SJSA1 (cell line): ENCODE data around the gene ARL8A. TPM values are rescaled to one million over a fixed set of nuclear protein-coding genes. Genes with fewer than 3 reads are reported as not detected.
"Not testable (repeated sequence)": the region's sequence is repeated elsewhere in the genome, so short reads cannot be mapped to it uniquely, and the experiment has no call there.

Experiments
- DNase-seq, 2 experiments: peaks; one replicate each; pipeline ENCODE4 v3.0.0-alpha.2; 2015 to 2020; ENCODE audit warnings: low spot score in 2 of 2, low read depth in 1 of 2
- H3K27ac ChIP-seq: fragments of 250-450 bp; sonication (Bioruptor Pico); 2 replicates; pipeline ENCODE4 v1.5.1; 2020; ENCODE audit warnings: mild to moderate bottlenecking, moderate library complexity
- H3K27me3 ChIP-seq: fragments of 250-450 bp; sonication (Bioruptor Pico); replicated peaks from 2 replicates; pipeline ENCODE4 v1.5.1; 2020; ENCODE audit warnings: mild to moderate bottlenecking, moderate library complexity
- H3K36me3 ChIP-seq: fragments of 250-450 bp; sonication (Bioruptor Pico); 2 replicates; pipeline ENCODE4 v1.5.1; 2020; ENCODE audit warnings: mild to moderate bottlenecking
- H3K4me1 ChIP-seq: fragments of 250-450 bp; sonication (Bioruptor Pico); replicated peaks from 2 replicates; pipeline ENCODE4 v1.6.1; 2021; ENCODE audit warnings: mild to moderate bottlenecking
- H3K4me3 ChIP-seq: fragments of 250-450 bp; sonication (Bioruptor Pico); 2 replicates; pipeline ENCODE4 v1.5.1; 2020; ENCODE audit warnings: mild to moderate bottlenecking
- H3K9me3 ChIP-seq: fragments of 250-450 bp; sonication (Bioruptor Pico); replicated peaks from 2 replicates; pipeline ENCODE4 v1.5.1; 2020; ENCODE audit warnings: mild to moderate bottlenecking
- total RNA-seq: library from RNA; depleted of rRNA; stranded (reverse); fragments of >200 nt; shearing (Covaris generic); gene quantifications from 2 replicates; pipeline ENCODE4 v1.2.3, GENCODE V29; 2014

ARL8A gene
- total RNA-seq, 1 experiment from 2014 or later = 31.7 TPM

DNA sequence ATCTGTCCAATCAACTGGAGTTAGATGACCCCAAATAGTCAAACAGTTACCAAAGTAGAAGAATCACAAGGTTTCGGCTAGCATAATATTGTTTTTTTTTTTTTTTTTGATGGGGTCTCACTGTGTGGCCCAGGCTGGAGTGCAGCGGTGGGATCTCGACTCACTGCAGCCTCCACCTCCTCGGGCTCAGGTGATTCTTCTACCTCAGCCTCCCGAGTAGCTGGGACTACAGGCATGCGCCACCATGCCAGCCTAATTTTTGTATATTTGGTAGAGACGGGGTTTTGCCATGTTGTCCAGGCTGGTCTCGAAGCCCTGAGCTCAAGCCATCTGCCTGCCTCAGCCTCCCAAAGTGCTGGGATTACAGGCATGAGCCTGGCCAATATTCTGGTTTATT lies 1.2 kb upstream of the ARL8A start:
- Histone ChIP-seq H3K36me3 (peaks cover 28% of the 10 kb centered on the region), H3K4me1 (peaks cover 23% of the 10 kb centered on the region)
- H3K27me3 ChIP-seq, H3K9me3 ChIP-seq, H3K27ac ChIP-seq, H3K4me3 ChIP-seq, DNase-seq: not testable (repeated sequence)

DNA sequence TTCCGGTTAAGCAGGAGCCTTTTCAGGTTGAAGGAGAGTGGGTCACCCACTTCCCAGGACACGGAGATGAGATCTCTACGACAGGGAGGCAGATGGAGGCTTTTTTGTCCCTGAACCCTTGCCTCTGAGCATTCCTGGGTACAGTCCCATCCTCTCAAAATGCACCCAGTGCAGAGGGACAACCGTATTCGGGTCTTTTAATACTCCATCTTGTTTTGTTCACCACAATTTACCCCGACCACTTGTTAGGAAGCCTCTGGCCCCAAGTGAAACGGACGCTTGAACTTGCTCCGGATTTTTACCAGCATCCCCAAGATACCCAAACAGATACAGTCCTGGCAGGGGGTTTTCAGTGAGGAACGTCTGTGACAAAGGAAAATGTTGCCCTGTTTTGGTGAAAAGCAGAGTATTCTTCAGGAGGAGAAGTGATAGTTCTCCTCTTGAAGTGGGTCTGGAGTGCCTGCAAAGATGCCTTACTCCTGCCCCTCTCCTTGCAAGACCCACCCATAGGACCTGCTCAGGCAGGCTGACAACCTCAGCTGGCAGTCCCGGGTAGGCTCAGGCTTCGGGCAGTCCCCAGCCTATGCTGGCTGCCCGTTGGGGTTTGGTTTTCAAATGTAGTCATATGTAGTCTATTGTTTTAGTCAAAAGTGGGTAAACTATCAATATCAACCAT lies 669 bp upstream of the ARL8A start:
- H3K4me3 ChIP-seq = peak overlapping the region; percentile 99
- peaks cover 23% of the 10 kb centered on the region for H3K4me1 ChIP-seq
- no peaks in the 10 kb centered on the region; the same call in 1 of the 2 replicates for H3K9me3 ChIP-seq
- no peaks in the 10 kb centered on the region for H3K27me3 ChIP-seq
- H3K27ac ChIP-seq = no peak overlapping the region
- DNase-seq = no peak
- H3K36me3 ChIP-seq = peaks cover 33% of the 10 kb centered on the region

GRCh38 chr1:202143768-202144401 lies 652 bp downstream of the ARL8A start:
- DNase-seq = peak in 1 of 2 experiments; percentile 28
- H3K9me3 ChIP-seq = no peaks in the 10 kb centered on the region; the same call in 1 of the 2 replicates
- no peaks in the 10 kb centered on the region for H3K27me3 ChIP-seq
- H3K27ac ChIP-seq = peak overlapping the region; percentile 56
- peak overlapping the region; percentile 99 for H3K4me3 ChIP-seq
- peaks cover 35% of the 10 kb centered on the region for H3K36me3 ChIP-seq
- H3K4me1 ChIP-seq = peaks cover 23% of the 10 kb centered on the region

GRCh38 chr1:202143011-202143767 lies 1.3 kb downstream of the ARL8A start:
- peaks cover 23% of the 10 kb centered on the region for H3K4me1 ChIP-seq
- peaks cover 38% of the 10 kb centered on the region for H3K36me3 ChIP-seq
- H3K4me3 ChIP-seq = peak overlapping the region; percentile 99
- no peaks in the 10 kb centered on the region; the same call in 1 of the 2 replicates for H3K9me3 ChIP-seq
- no peak overlapping the region for H3K27ac ChIP-seq
- DNase-seq = no peak
- H3K27me3 ChIP-seq = no peaks in the 10 kb centered on the region

DNA sequence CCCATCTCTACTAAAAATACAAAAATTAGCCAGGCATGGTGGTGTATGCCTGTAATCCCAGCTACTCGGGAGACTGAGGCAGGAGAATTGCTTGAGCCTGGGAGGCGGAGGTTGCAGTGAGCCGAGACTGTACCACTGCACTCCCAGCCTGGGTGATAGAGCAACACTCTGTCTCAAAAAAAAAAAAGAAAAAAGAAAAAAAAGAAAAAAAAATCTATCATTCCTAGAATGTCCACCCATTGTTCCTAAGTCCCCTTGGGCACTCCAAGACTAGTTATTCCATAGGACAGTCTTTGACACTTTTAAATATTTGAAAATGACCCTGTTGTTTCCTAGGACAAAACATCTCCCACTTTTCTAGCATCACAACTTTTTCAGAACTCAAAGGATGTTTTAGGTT lies 3.1 kb downstream of the ARL8A start:
- not testable (repeated sequence) for H3K27ac ChIP-seq, H3K4me3 ChIP-seq, DNase-seq, H3K9me3 ChIP-seq, H3K27me3 ChIP-seq
- peaks cover 48% of the 10 kb centered on the region for H3K36me3 ChIP-seq
- peaks cover 23% of the 10 kb centered on the region for H3K4me1 ChIP-seq

GRCh38 chr1:202140833-202141232 lies 3.7 kb downstream of the ARL8A start:
- H3K4me3 ChIP-seq = no peak overlapping the region
- no peak for DNase-seq
- peaks cover 23% of the 10 kb centered on the region for H3K4me1 ChIP-seq
- peaks cover 50% of the 10 kb centered on the region for H3K36me3 ChIP-seq
- H3K27me3 ChIP-seq = no peaks in the 10 kb centered on the region
- no peaks in the 10 kb centered on the region; the same call in 1 of the 2 replicates for H3K9me3 ChIP-seq
- no peak overlapping the region for H3K27ac ChIP-seq

DNA sequence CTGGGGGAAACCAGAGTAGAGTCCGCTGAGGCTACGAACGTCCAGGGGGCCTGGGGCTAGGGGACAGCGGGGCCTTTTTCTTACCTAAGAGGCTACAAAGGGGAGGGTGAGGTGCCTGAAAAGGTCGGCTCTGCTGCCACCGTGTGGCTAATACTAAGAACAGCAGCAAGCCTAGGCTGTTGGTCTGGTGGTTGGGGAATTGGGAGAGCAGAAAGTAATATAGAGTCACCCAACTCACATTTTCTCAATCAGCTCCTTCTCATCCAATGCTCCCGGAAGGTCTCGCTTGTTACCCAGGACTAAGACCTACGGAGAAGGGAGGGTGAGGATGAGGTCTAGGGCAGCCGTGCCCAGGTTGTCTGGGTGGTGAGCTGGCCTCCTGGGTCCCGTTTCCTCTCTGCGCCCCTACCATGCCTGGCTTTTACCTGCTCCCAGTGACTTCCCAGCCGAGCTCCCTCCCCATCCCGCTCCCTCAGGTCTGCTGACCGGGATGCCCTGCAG lies 9.3 kb downstream of the ARL8A start:
- H3K4me3 ChIP-seq = no peak overlapping the region
- H3K4me1 ChIP-seq = no peaks in the 10 kb centered on the region
- H3K27ac ChIP-seq = no peak overlapping the region
- H3K36me3 ChIP-seq = peaks cover 51% of the 10 kb centered on the region
- no peaks in the 10 kb centered on the region for H3K27me3 ChIP-seq
- H3K9me3 ChIP-seq = no peaks in the 10 kb centered on the region
- peak in 1 of 2 experiments; percentile 34 for DNase-seq

DNA sequence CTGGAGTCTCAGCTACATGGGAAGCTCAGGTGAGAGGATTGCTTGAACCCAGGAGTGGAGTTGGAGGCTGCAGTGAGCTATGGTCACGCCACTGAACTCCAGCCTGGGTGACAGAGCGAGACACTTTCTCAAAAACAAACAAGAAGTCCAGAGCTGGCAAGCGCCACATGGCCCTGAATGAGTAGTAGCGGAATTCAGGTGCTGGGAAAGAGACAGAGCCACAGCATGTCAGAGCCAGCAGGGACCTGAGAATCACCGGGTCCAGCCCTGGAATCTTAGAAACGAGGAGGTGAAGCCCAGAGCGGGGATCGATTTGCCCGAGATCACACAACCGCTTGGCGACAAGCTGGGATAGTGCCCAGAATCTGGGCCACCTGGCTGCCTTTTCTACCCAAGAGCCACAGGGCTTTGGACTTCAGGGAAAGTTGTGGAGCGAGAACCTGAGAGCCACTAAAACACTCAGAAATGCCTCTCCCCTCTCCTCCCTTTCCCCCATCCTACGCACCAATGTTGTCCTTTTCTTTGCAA lies 9.8 kb downstream of the ARL8A start:
- Histone ChIP-seq H3K36me3 (peaks cover 51% of the 10 kb centered on the region), H3K4me3 (no peak overlapping the region), H3K27ac (no peak overlapping the region), H3K4me1 (no peaks in the 10 kb centered on the region), H3K27me3 (no peaks in the 10 kb centered on the region), H3K9me3 (no peaks in the 10 kb centered on the region)
- DNase-seq = no peak

- Histone ChIP-seq H3K27ac (no peak overlapping the region), H3K4me1 (no peaks in the 10 kb centered on the region), H3K9me3 (no peaks in the 10 kb centered on the region), H3K36me3 (peaks cover 50% of the 10 kb centered on the region), H3K4me3 (no peak overlapping the region), H3K27me3 (no peaks in the 10 kb centered on the region)
- DNase-seq = no peak
Measured at GRCh38 chr1:202133989-202134388, 10.5 kb downstream of the ARL8A start.

DNA sequence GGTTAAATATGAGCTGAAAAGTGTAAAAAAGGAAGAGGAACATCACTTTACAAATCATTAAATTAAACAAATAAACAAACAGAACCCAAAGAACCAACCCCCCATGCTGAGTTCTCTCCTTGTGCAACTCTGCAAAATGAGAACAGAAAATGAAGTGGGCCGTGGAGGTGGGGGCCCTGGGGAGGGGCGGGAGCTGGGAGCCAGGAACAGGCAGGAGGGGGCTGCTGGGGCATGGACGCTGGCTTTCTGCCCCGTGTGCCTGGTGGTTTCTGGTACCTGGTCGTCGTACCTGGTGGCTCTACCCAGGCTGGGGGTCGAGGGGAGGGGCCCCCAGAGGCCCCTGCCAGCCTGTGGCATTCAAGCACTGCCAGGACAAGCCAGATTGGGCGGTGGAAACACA lies 11.0 kb downstream of the ARL8A start:
- Histone ChIP-seq H3K27me3 (no peaks in the 10 kb centered on the region), H3K36me3 (peaks cover 46% of the 10 kb centered on the region), H3K27ac (no peak overlapping the region), H3K4me3 (no peak overlapping the region), H3K9me3 (no peaks in the 10 kb centered on the region), H3K4me1 (no peaks in the 10 kb centered on the region)
- no peak for DNase-seq

GRCh38 chr1:202133001-202133400 lies 11.5 kb downstream of the ARL8A start:
- no peak for DNase-seq

GRCh38 chr1:202131956-202132821 lies 12.3 kb downstream of the ARL8A start:
- no peak overlapping the region for H3K4me3 ChIP-seq
- no peak for DNase-seq
- no peaks in the 10 kb centered on the region for H3K4me1 ChIP-seq
- no peaks in the 10 kb centered on the region for H3K9me3 ChIP-seq
- H3K27me3 ChIP-seq = no peaks in the 10 kb centered on the region
- no peak overlapping the region for H3K27ac ChIP-seq
- H3K36me3 ChIP-seq = peaks cover 39% of the 10 kb centered on the region

More at GRCh38 chr1:202133001-202133400, 11.5 kb downstream of the ARL8A start:
- no peaks in the 10 kb centered on the region for H3K4me1 ChIP-seq
- no peaks in the 10 kb centered on the region for H3K9me3 ChIP-seq
- H3K36me3 ChIP-seq = peaks cover 44% of the 10 kb centered on the region
- no peak overlapping the region for H3K4me3 ChIP-seq
- no peak overlapping the region for H3K27ac ChIP-seq
- no peaks in the 10 kb centered on the region for H3K27me3 ChIP-seq
